Loucy (cell line): Measurements from ENCODE around the gene CAMK2A.

ENCODE experiments used
- CTCF ChIP-seq: fragments of 200-600 bp; sonication (generic); conservative IDR thresholded peaks from 2 replicates; pipeline ENCODE4 v1.5.1; 2014; ENCODE audit warnings: mild to moderate bottlenecking, antibody characterized with exemption, low read length
- EZH2phosphoT487 ChIP-seq: fragments of 200-600 bp; IDR thresholded peaks from 2 replicates; pipeline ENCODE4 v1.6.1; 2018; ENCODE audit warnings: antibody characterized with exemption, mild to moderate bottlenecking, moderate library complexity, borderline replicate concordance

GRCh38 chr5:150256410-150257064 lies 33.0 kb downstream of the CAMK2A start:
- TF ChIP-seq CTCF (no peak; the same call in 1 of the 2 replicates), EZH2phosphoT487 (no peak)
